HFFc6 (cell line): Measurements from ENCODE around the gene TEAD3. TPM values are rescaled to one million over a fixed set of nuclear protein-coding genes. Genes with fewer than 3 reads are reported as not detected.

Source experiments
- DNase-seq: peaks from one replicate; pipeline ENCODE4 v3.0.0-alpha.2; 2018
- H3K27ac Mint-ChIP-seq: 2 replicates; pipeline ENCODE4 v1.8.0; 2020; ENCODE audit warnings: mild to moderate bottlenecking, mixed read lengths
- H3K27me3 Mint-ChIP-seq: 2 replicates; pipeline ENCODE4 v1.8.0; 2021; ENCODE audit warnings: mild to moderate bottlenecking, moderate library complexity, mixed read lengths; ENCODE audit not compliant: insufficient read depth
- H3K36me3 Mint-ChIP-seq: 2 replicates; pipeline ENCODE4 v1.8.0; 2021; ENCODE audit warnings: low read depth, mixed read lengths
- H3K4me1 Mint-ChIP-seq: 2 replicates; pipeline ENCODE4 v1.8.0; 2020; ENCODE audit warnings: low read depth, mixed read lengths
- H3K4me3 Mint-ChIP-seq: 2 replicates; pipeline ENCODE4 v1.8.0; 2020; ENCODE audit warnings: mild to moderate bottlenecking, moderate library complexity, mixed read lengths
- H3K9me3 Mint-ChIP-seq: 2 replicates; pipeline ENCODE4 v1.8.0; 2020; ENCODE audit warnings: mild to moderate bottlenecking, mixed read lengths
- CTCF ChIP-seq: fragments of 200-600 bp; sonication (generic); IDR thresholded peaks from 2 replicates; pipeline ENCODE4 v1.5.0; 2021; ENCODE audit warnings: antibody characterized with exemption, mild to moderate bottlenecking
- total RNA-seq, 6 experiments: library from RNA; stranded (reverse); fragmentation: NEBNext Ultra II Directional; extraction: Animal tissue kit (Norgen Biotek cat#: 25700); gene quantifications; 2 replicates in 1 of 6; 3 replicates in 5 of 6; pipeline ENCODE4 v1.2.3, GENCODE V29; 2021

Gene TEAD3
- total RNA-seq, 6 experiments from 2014 or later, result 34.2 to 39.5 (median 36.5) TPM

- H3K27ac Mint-ChIP-seq, result no peak overlapping the region
- no peaks in the 10 kb centered on the region for H3K9me3 Mint-ChIP-seq
- H3K4me1 Mint-ChIP-seq, result no peaks in the 10 kb centered on the region
- peaks cover 4% of the 10 kb centered on the region; the same call in 1 of the 2 replicates for H3K36me3 Mint-ChIP-seq
- no peak for DNase-seq
- H3K27me3 Mint-ChIP-seq, result peaks cover 14% of the 10 kb centered on the region; the same call in 1 of the 2 replicates
- no peak for TF ChIP-seq CTCF
- no peak overlapping the region for H3K4me3 Mint-ChIP-seq
These were observed 18.6 kb downstream of the TEAD3 start for GRCh38 chr6:35478259-35478658.

GRCh38 chr6:35477551-35478179 is 19.2 kb downstream of the TEAD3 start:
- Mint-ChIP-seq H3K27me3 (peaks cover 14% of the 10 kb centered on the region; the same call in 1 of the 2 replicates), H3K4me3 (no peak overlapping the region), H3K27ac (no peak overlapping the region), H3K9me3 (no peaks in the 10 kb centered on the region), H3K36me3 (no peaks in the 10 kb centered on the region; the same call in 1 of the 2 replicates), H3K4me1 (no peaks in the 10 kb centered on the region)
- TF ChIP-seq CTCF, result no peak
- no peak for DNase-seq

GRCh38 chr6:35477028-35477427 is 19.9 kb downstream of the TEAD3 start:
- H3K27ac Mint-ChIP-seq, result no peak overlapping the region
- H3K9me3 Mint-ChIP-seq, result no peaks in the 10 kb centered on the region
- no peak for TF ChIP-seq CTCF
- DNase-seq, result no peak
- H3K4me3 Mint-ChIP-seq, result no peak overlapping the region
- no peaks in the 10 kb centered on the region; the same call in 1 of the 2 replicates for H3K36me3 Mint-ChIP-seq
- H3K27me3 Mint-ChIP-seq, result peaks cover 14% of the 10 kb centered on the region; the same call in 1 of the 2 replicates
- H3K4me1 Mint-ChIP-seq, result peaks cover 5% of the 10 kb centered on the region

GRCh38 chr6:35476004-35476403 is 20.9 kb downstream of the TEAD3 start:
- H3K4me1 Mint-ChIP-seq, result peaks cover 16% of the 10 kb centered on the region
- no peak overlapping the region for H3K27ac Mint-ChIP-seq
- peaks cover 5% of the 10 kb centered on the region for H3K36me3 Mint-ChIP-seq
- DNase-seq, result no peak
- peaks cover 15% of the 10 kb centered on the region; the same call in 1 of the 2 replicates for H3K27me3 Mint-ChIP-seq
- no peak for TF ChIP-seq CTCF
- no peaks in the 10 kb centered on the region for H3K9me3 Mint-ChIP-seq
- no peak overlapping the region for H3K4me3 Mint-ChIP-seq

GRCh38 chr6:35475573-35475972 is 21.3 kb downstream of the TEAD3 start:
- DNase-seq, result no peak
- TF ChIP-seq CTCF, result no peak
- no peak overlapping the region for H3K4me3 Mint-ChIP-seq
- H3K9me3 Mint-ChIP-seq, result no peaks in the 10 kb centered on the region
- H3K27ac Mint-ChIP-seq, result no peak overlapping the region
- H3K36me3 Mint-ChIP-seq, result peaks cover 9% of the 10 kb centered on the region
- H3K27me3 Mint-ChIP-seq, result peaks cover 17% of the 10 kb centered on the region; the same call in 1 of the 2 replicates
- H3K4me1 Mint-ChIP-seq, result peaks cover 20% of the 10 kb centered on the region
